ENCODE results near the gene ZNF443. TPM values are rescaled to one million over a fixed set of nuclear protein-coding genes. Genes with fewer than 3 reads are reported as not detected.
"Not testable (repeated sequence)": the region's sequence is repeated elsewhere in the genome, so short reads cannot be mapped to it uniquely, and the experiment has no call there.

Gene ZNF443
- total RNA-seq (1 to 10 TPM; 5.1 to 6.1 TPM), polyA plus RNA-seq (1 to 10 TPM; 1.1 to 3.6 (median 2.0) TPM), total RNA-seq (2.6 to 12.2 (median 5.2) reads per million in 6 experiments)

- peaks cover 0 to 14% (median 13%) of the 10 kb centered on the region in 3 donors for H3K36me3 Mint-ChIP-seq
- peak; percentile 90 to 99 (median 98) for DNase-seq
- H3K27me3 Mint-ChIP-seq: no peaks in the 10 kb centered on the region
- H3K4me3 Mint-ChIP-seq: peak within 1 kb of the TSS; percentile 98 to 100 (median 100)
- ATAC-seq: peak; percentile 93 to 98
- POLR2A ChIA-PET: interaction anchor here (0.6 to 3.2 kb wide), 14 partner anchors 8 to 1314 kb away, joined by 3 to 18 read pairs (median 4); partner anchors contain the start of genes ZNF136, ZNF442, ZNF563 and ZNF564
- peaks cover 10 to 29% (median 13%) of the 10 kb centered on the region in 4 donors for H3K4me1 Mint-ChIP-seq
- H3K27ac Mint-ChIP-seq: peak within 1 kb of the TSS; percentile 91 to 99 (median 96)
- H3K9me3 Mint-ChIP-seq: peaks cover 2 to 28% (median 14%) of the 10 kb centered on the region in 9 donors
Observed at GRCh38 chr19:12440541-12441316, at the start of gene ZNF443. ZNF443 (minus strand) TSS chr19:12441021; CDS start chr19:12440914, 107 bp downstream.

DNA sequence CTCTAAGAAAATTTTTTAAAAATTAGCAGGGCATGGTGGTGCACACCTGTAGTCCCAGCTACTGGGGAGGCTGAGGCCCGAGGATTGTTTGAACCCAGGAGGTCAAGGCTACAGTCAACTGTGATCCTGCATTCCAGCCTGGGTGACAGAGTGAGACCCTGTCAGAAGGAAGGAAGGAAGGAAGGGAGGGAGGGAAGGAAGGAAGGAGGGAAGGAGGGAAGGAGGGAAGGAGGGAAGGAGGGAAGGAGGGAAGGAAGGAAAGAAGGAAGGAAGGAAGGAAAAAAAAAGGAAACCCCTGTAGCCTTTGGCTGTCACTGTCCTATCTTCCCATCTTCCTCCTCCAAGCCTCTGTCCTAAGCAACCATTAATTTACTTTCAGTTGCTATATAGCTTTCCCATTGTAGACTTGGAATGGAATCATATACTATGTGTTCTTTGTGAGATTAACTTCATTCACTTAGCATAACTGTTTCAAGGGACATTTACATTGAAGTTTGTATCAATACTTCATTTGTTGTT is 45.5 kb upstream of the ZNF443 start:
- not testable (repeated sequence) for ATAC-seq, H3K27me3 Mint-ChIP-seq, H3K9me3 Mint-ChIP-seq, DNase-seq, H3K27ac Mint-ChIP-seq, H3K36me3 Mint-ChIP-seq
- Mint-ChIP-seq H3K4me1 (peaks cover 16 to 35% (median 32%) of the 10 kb centered on the region in 4 donors), H3K4me3 (peak overlapping the region in 3 of 10 donors; percentile 7 to 47 (median 36))
- POLR2A ChIA-PET: interaction anchor here (0.6 to 3.1 kb wide), 3 partner anchors 9 to 416 kb away, joined by 3 to 17 read pairs (median 9); no protein-coding TSS in a partner anchor

DNA sequence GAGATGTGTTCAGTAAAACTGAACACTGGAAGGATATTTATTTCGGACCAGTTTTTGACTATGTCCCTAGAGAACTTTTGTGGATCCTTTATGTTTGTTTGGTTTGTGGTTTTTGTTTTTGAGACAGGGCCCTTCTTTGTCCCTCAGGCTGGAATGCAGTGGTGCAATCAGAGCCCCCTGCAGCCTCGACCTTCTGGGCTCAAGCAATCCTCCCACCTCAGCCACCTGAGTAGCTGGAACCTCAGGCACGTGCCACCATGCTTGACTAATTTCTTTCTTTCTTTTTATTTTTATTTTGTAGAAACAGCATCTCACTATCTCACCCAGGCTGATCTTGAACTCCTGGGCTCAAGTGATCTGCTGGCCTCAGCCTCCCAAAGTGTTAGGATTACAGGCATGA is 44.8 kb upstream of the ZNF443 start:
- peak overlapping the region; percentile 92 to 97 (median 95) for H3K4me3 Mint-ChIP-seq
- POLR2A ChIA-PET: interaction anchor here (3.1 kb wide), 1 partner anchor 10 kb away, joined by 17 read pairs; no protein-coding TSS in a partner anchor
- peak overlapping the region in 9 of 10 donors; percentile 82 to 97 (median 93) for H3K27ac Mint-ChIP-seq
- ATAC-seq (no peak), DNase-seq (no peak)
- H3K9me3 Mint-ChIP-seq: no peaks in the 10 kb centered on the region
- H3K27me3 Mint-ChIP-seq: no peaks in the 10 kb centered on the region
- H3K36me3 Mint-ChIP-seq: no peaks in the 10 kb centered on the region
- peaks cover 16 to 35% (median 33%) of the 10 kb centered on the region in 4 donors for H3K4me1 Mint-ChIP-seq

GRCh38 chr19:12485052-12485416 is 44.2 kb upstream of the ZNF443 start:
- H3K27ac Mint-ChIP-seq: peak overlapping the region; percentile 84 to 97 (median 94)
- peaks cover 16 to 35% (median 33%) of the 10 kb centered on the region in 4 donors for H3K4me1 Mint-ChIP-seq
- peak; percentile 7 to 24 for ATAC-seq
- peak overlapping the region; percentile 92 to 97 (median 95) for H3K4me3 Mint-ChIP-seq
- H3K9me3 Mint-ChIP-seq: no peaks in the 10 kb centered on the region
- DNase-seq: no peak
- POLR2A ChIA-PET: interaction anchor here (0.7 to 3.1 kb wide), 7 partner anchors 10 to 181 kb away, joined by 3 to 17 read pairs (median 4); partner anchors contain the start of genes MAN2B1, WDR83, ZNF442 and ZNF563
- H3K27me3 Mint-ChIP-seq: no peaks in the 10 kb centered on the region
- no peaks in the 10 kb centered on the region for H3K36me3 Mint-ChIP-seq

DNA sequence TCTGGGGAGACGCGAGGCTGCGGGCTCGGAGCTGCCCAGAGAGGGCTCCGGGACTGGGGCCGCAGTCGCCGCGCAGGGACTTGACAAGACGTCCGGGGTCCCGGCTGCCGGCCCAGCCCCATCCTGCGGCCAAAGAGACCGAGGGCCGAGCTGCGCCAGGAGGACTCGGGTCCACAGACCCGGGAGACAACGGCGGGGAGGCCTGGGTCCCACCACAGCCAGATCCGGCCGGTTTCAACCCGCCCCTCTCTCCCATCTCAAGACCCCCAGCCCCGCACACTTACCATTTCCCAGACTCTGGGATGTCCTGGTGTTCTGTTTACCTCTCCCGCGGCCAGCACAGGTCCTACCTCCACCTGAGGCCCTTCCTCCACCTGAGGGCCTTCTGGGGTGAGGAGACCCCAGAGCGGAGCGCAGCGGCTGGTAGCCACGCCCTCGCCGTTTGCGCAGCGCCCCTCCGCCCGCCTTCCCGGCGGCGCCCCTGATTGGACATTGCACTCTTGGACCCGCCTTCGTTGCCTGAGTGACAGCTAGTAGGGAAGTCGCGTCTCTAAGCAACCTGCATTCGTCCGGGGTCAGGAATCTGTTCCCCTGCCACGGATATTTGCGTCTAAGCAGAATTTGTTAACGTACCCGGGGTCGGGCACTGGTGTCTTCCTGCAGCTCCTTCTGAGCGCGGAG is 43.7 kb upstream of the ZNF443 start, which contains the start of gene ZNF709:
Gene ZNF709 (minus strand): TSS at position 446 of the 681 bp plus-strand sequence. CDS start 159 bp downstream, at position 287.
- H3K4me1 Mint-ChIP-seq: peaks cover 16 to 35% (median 34%) of the 10 kb centered on the region in 4 donors
- H3K27me3 Mint-ChIP-seq: no peaks in the 10 kb centered on the region
- POLR2A ChIA-PET: interaction anchor here (0.6 to 3.1 kb wide), 9 partner anchors 11 to 522 kb away, joined by 3 to 17 read pairs (median 3); partner anchors contain the start of genes MAN2B1, WDR83, ZNF442 and ZNF443
- no peaks in the 10 kb centered on the region for H3K9me3 Mint-ChIP-seq
- H3K36me3 Mint-ChIP-seq: no peaks in the 10 kb centered on the region
- H3K4me3 Mint-ChIP-seq: peak within 1 kb of the TSS; percentile 92 to 97 (median 95)
- DNase-seq: peak; percentile 83 to 93 (median 90)
- peak; percentile 96 to 97 for ATAC-seq
- H3K27ac Mint-ChIP-seq: peak within 1 kb of the TSS; percentile 84 to 97 (median 94)

DNA sequence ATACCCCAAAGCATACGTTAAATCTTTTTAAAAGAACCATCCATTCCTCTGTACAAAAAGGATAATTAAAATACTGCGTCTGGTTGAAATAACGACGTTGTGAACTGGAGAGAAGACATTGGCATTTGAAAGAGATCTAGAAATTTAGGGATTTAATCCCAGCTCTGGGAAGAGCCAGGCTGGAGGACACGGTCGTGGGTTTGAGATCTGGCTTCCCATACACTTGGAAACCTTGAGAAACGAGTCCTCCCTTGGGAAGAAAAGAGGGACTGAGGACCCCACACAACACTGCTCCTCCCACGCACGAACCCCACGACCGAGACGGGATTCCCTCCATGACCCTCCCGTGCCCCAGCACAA is 43.2 kb upstream of the ZNF443 start:
- Mint-ChIP-seq H3K4me1 (peaks cover 16 to 36% (median 36%) of the 10 kb centered on the region in 4 donors), H3K9me3 (no peaks in the 10 kb centered on the region), H3K27me3 (no peaks in the 10 kb centered on the region), H3K36me3 (no peaks in the 10 kb centered on the region), H3K27ac (peak overlapping the region; percentile 35 to 97 (median 85)), H3K4me3 (peak overlapping the region; percentile 92 to 97 (median 95))
- peak in 1 of 10 donors; percentile 13 for DNase-seq
- no peak for ATAC-seq
- POLR2A ChIA-PET: interaction anchor here (0.6 to 3.1 kb wide), 8 partner anchors 10 to 521 kb away, joined by 3 to 17 read pairs (median 4); partner anchors contain the start of genes MAN2B1, WDR83, ZNF442 and ZNF443

DNA sequence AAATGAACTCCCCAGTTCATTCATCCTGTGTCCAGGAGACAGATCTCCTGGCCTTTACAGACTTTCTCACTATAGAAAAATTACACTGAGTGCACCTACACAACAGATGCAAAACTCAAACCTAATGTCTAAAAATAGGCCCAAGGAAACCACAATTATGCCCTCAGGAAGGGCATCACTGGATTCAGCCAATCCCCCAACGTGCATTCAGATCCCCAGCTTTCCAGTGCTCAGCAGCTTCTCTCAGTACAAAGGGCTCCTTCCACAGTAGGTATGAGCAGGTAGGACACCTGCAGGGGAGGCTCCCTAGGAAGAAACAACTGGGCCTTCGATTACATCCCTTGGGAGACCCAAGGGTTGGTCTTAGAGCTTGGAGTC is 41.7 kb upstream of the ZNF443 start:
- peak overlapping the region; percentile 28 to 82 (median 60) for H3K4me3 Mint-ChIP-seq
- peak overlapping the region in 9 of 10 donors; percentile 9 to 82 (median 66) for H3K27ac Mint-ChIP-seq
- DNase-seq: no peak
- no peaks in the 10 kb centered on the region for H3K9me3 Mint-ChIP-seq
- H3K4me1 Mint-ChIP-seq: peaks cover 27 to 51% (median 50%) of the 10 kb centered on the region in 4 donors
- H3K27me3 Mint-ChIP-seq: no peaks in the 10 kb centered on the region
- no peaks in the 10 kb centered on the region for H3K36me3 Mint-ChIP-seq
- no peak for ATAC-seq
- POLR2A ChIA-PET: interaction anchor here (0.6 to 1.3 kb wide), 2 partner anchors 13 to 60 kb away, joined by 5 to 7 read pairs; no protein-coding TSS in a partner anchor

- POLR2A ChIA-PET: interaction anchor here (0.6 to 1.3 kb wide), 2 partner anchors 13 to 60 kb away, joined by 5 to 7 read pairs; no protein-coding TSS in a partner anchor
- peak overlapping the region; percentile 28 to 82 (median 65) for H3K4me3 Mint-ChIP-seq
- no peak for ATAC-seq
Observed at GRCh38 chr19:12481781-12482508, 41.1 kb upstream of the ZNF443 start.

DNA sequence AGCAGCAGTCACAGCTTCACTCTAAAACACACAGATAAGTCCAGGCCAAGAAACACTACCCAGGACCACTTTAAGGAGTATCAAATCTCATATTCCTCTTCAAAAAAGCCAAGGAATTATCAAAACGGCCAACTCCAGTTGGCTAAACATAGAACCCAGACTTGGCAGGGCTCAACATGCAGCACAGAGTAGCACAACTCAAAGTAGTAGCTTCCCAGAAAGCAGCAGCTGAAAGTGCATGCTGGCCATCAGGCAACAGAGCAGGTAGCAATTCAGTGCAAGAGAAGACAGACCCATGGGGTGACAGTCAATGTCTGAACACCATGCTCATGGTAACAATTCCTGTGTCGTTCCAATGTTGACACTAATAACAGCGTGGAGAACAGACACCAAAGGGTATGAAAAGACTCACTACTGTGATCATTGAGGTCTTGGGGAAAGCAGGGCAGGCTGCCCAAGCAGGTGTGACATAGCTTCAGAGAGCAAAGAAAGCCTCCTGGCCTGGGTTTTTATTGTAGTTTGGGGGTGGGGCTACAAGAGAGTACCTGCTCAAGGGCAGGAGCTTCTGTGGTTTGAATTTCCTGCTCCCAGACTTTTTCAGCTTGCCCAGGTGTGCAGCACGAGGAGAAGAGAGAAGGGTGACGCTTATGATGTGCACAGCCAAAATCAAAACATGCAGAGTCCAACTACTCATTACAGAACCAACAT is 37.6 kb upstream of the ZNF443 start:
- peak; percentile 42 to 68 for ATAC-seq
- peak in 1 of 10 donors; percentile 4 for DNase-seq
- Mint-ChIP-seq H3K9me3 (peaks cover 0 to 3% (median 0%) of the 10 kb centered on the region in 9 donors), H3K27me3 (no peaks in the 10 kb centered on the region), H3K4me1 (peaks cover 24 to 48% (median 41%) of the 10 kb centered on the region in 4 donors), H3K4me3 (peak overlapping the region in 6 of 10 donors; percentile 4 to 63 (median 38)), H3K27ac (peak overlapping the region; percentile 42 to 88 (median 78)), H3K36me3 (peaks cover 0 to 8% (median 0%) of the 10 kb centered on the region in 3 donors)
- POLR2A ChIA-PET: interaction anchor here (2.4 kb wide), 1 partner anchor 17 kb away, joined by 10 read pairs; no protein-coding TSS in a partner anchor

More at GRCh38 chr19:12481781-12482508, 41.1 kb upstream of the ZNF443 start:
- H3K9me3 Mint-ChIP-seq: no peaks in the 10 kb centered on the region
- H3K4me1 Mint-ChIP-seq: peaks cover 27 to 52% (median 50%) of the 10 kb centered on the region in 4 donors
- H3K27ac Mint-ChIP-seq: peak overlapping the region; percentile 41 to 91 (median 78)
- no peak for DNase-seq
- no peaks in the 10 kb centered on the region for H3K36me3 Mint-ChIP-seq
- H3K27me3 Mint-ChIP-seq: no peaks in the 10 kb centered on the region

DNA sequence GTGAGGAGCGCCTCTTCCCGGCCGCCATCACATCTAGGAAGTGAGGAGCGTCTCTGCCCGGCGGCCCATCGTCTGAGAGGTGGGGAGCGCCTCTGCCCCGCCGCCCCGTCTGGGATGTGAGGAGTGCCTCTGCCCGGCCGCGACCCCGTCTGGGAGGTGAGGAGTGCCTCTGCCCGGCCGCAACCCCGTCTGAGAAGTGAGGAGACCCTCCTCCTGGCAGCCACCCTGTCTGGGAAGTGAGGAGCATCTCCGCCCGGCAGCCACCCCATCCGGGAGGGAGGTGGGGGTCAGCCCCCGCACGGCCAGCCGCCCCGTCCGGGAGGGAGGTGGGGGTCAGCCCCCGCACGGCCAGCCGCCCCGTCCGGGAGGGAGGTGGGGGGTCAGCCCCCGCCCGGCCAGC is 26.8 kb upstream of the ZNF443 start:
- H3K27ac Mint-ChIP-seq, H3K27me3 Mint-ChIP-seq, H3K4me1 Mint-ChIP-seq, POLR2A ChIA-PET, H3K4me3 Mint-ChIP-seq, ATAC-seq, DNase-seq: not testable (repeated sequence)
- Mint-ChIP-seq H3K9me3 (peaks cover 0 to 80% (median 26%) of the 10 kb centered on the region in 9 donors), H3K36me3 (peaks cover 35 to 65% (median 53%) of the 10 kb centered on the region in 3 donors)

Data from naive thymus-derived CD8-positive, alpha-beta T cell (primary cell).